Measurements from ENCODE around the gene ESR2. TPM values are rescaled to one million over a fixed set of nuclear protein-coding genes. Genes with fewer than 3 reads are reported as not detected.

Gene ESR2
- total RNA-seq, 4 donors from 2014 or later, result 0.14 to 1.4 TPM; not detected in 2

GRCh38 chr14:64092338-64092737 lies 201.8 kb downstream of the ESR2 start:
- intact Hi-C loops (cut with DNase I; ENCODE audit: low total_unique reads), result no loop called here

GRCh38 chr14:64091217-64091616 lies 203.0 kb downstream of the ESR2 start:
- in situ Hi-C loops (cut with MboI; ENCODE audit: low pct_ligation_motif_present in 1 of 4, low pct_unique_long_range_greater_than_20kb in 1 of 4, low sequenced_read_pairs in 3 of 4) (no loop called here), intact Hi-C loops (cut with DNase I; ENCODE audit: low total_unique reads) (no loop called here)
- Histone ChIP-seq H3K27ac (peak overlapping the region in 1 of 4 donors; percentile 73), H3K27me3 (no peaks in the 10 kb centered on the region), H3K9me3 (no peaks in the 10 kb centered on the region), H3K4me1 (peaks cover 0 to 25% (median 6%) of the 10 kb centered on the region in 4 donors), H3K4me3 (no peak overlapping the region), H3K36me3 (peaks cover 0 to 3% (median 0%) of the 10 kb centered on the region in 4 donors)
- WGBS, 2 donors (ENCODE audit: low coverage in 1 of 2), result 54 to 57% methylated on average over 1 of the region's 1 CpG
- TF ChIP-seq EP300 (IDR thresholded peaks at IDR 0.05; ENCODE audit: low read depth) (no peak), CTCF (IDR thresholded peaks at IDR 0.05) (no peak), POLR2AphosphoS5 (IDR thresholded peaks at IDR 0.05) (no peak), POLR2A (IDR thresholded peaks at IDR 0.05) (no peak)
- no peak for DNase-seq

More at GRCh38 chr14:64092338-64092737, 201.8 kb downstream of the ESR2 start:
- no peak for TF ChIP-seq CTCF (IDR thresholded peaks at IDR 0.05)
- no peak for TF ChIP-seq POLR2A (IDR thresholded peaks at IDR 0.05)
- no peak for TF ChIP-seq POLR2AphosphoS5 (IDR thresholded peaks at IDR 0.05)
- no peak for TF ChIP-seq EP300 (IDR thresholded peaks at IDR 0.05; ENCODE audit: low read depth)
- no peak for DNase-seq
- peak overlapping the region; percentile 53 to 73 (median 58) for H3K27ac ChIP-seq
- peaks cover 0 to 36% (median 9%) of the 10 kb centered on the region in 4 donors for H3K4me1 ChIP-seq
- no peak overlapping the region for H3K4me3 ChIP-seq
- H3K27me3 ChIP-seq, result no peaks in the 10 kb centered on the region
- H3K36me3 ChIP-seq, result peaks cover 0 to 3% (median 0%) of the 10 kb centered on the region in 4 donors
- in situ Hi-C loops (cut with MboI; ENCODE audit: low pct_ligation_motif_present in 1 of 4, low pct_unique_long_range_greater_than_20kb in 1 of 4, low sequenced_read_pairs in 3 of 4), result no loop called here
- H3K9me3 ChIP-seq, result no peaks in the 10 kb centered on the region
- WGBS, 2 donors (ENCODE audit: low coverage in 1 of 2), result 53 to 59% methylated on average over 4 of the region's 4 CpGs

- Histone ChIP-seq H3K9me3 (no peaks in the 10 kb centered on the region), H3K27ac (no peak overlapping the region), H3K36me3 (peaks cover 0 to 3% (median 0%) of the 10 kb centered on the region in 4 donors), H3K27me3 (no peaks in the 10 kb centered on the region), H3K4me3 (no peak overlapping the region), H3K4me1 (peaks cover 0 to 24% (median 6%) of the 10 kb centered on the region in 4 donors)
- TF ChIP-seq POLR2A (IDR thresholded peaks at IDR 0.05) (no peak), EP300 (IDR thresholded peaks at IDR 0.05; ENCODE audit: low read depth) (no peak), POLR2AphosphoS5 (IDR thresholded peaks at IDR 0.05) (no peak), CTCF (IDR thresholded peaks at IDR 0.05) (no peak)
- DNase-seq, result no peak
- in situ Hi-C loops (cut with MboI; ENCODE audit: low pct_ligation_motif_present in 1 of 4, low pct_unique_long_range_greater_than_20kb in 1 of 4, low sequenced_read_pairs in 3 of 4) (no loop called here), intact Hi-C loops (cut with DNase I; ENCODE audit: low total_unique reads) (no loop called here)
- 74 to 78% methylated on average over 1 to 2 of the region's 2 CpGs for WGBS, 2 donors (ENCODE audit: low coverage in 1 of 2)
These were observed 204.3 kb downstream of the ESR2 start for GRCh38 chr14:64089920-64090319.

GRCh38 chr14:64088647-64088964 lies 205.6 kb downstream of the ESR2 start:
- H3K27me3 ChIP-seq, result no peaks in the 10 kb centered on the region
- DNase-seq, result no peak
- H3K9me3 ChIP-seq, result no peaks in the 10 kb centered on the region
- intact Hi-C loops (cut with DNase I; ENCODE audit: low total_unique reads) (no loop called here), in situ Hi-C loops (cut with MboI; ENCODE audit: low pct_ligation_motif_present in 1 of 4, low pct_unique_long_range_greater_than_20kb in 1 of 4, low sequenced_read_pairs in 3 of 4) (no loop called here)
- no peak overlapping the region for H3K27ac ChIP-seq
- no peak for TF ChIP-seq EP300 (IDR thresholded peaks at IDR 0.05; ENCODE audit: low read depth)
- no peak for TF ChIP-seq CTCF (IDR thresholded peaks at IDR 0.05)
- no peak for TF ChIP-seq POLR2AphosphoS5 (IDR thresholded peaks at IDR 0.05)
- TF ChIP-seq POLR2A (IDR thresholded peaks at IDR 0.05), result no peak
- H3K4me1 ChIP-seq, result peaks cover 0 to 20% (median 6%) of the 10 kb centered on the region in 4 donors
- peaks cover 0 to 3% (median 0%) of the 10 kb centered on the region in 4 donors for H3K36me3 ChIP-seq
- no peak overlapping the region for H3K4me3 ChIP-seq

All from transverse colon (tissue), 4 donors.